NOMO-1 (cell line): ENCODE data around the gene RAB3C.
"Not testable (repeated sequence)": the region's sequence is repeated elsewhere in the genome, so short reads cannot be mapped to it uniquely, and the experiment has no call there.

Source experiments
- DNase-seq, 2 experiments: peaks; one replicate each; lab custom pipeline; 2025; ENCODE audit not compliant: unreplicated experiment in 2 of 2; lab: John Stamatoyannopoulos, UW

RAB3C gene

DNA sequence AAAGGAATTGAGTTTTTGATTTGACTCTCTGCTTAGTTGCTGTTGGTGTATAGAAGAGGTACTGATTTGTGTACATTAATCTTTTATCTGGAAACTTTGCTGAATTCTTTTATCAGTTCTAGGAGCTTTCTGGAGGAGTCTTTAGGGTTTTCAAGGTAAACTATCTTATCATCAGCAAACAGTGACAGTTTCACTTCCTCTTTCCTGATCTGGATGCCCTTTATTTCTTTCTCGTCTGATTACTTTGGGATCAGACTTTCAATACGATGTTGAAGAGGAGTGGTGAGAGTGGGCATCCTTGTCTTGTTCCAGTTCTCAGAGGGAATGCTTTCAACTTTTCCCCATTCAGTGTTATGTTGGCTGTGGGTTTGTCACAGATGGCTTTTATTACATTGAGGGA lies 17.7 kb downstream of the RAB3C start:
- DNase-seq, result peak in 1 of 2 experiments; percentile 44

DNA sequence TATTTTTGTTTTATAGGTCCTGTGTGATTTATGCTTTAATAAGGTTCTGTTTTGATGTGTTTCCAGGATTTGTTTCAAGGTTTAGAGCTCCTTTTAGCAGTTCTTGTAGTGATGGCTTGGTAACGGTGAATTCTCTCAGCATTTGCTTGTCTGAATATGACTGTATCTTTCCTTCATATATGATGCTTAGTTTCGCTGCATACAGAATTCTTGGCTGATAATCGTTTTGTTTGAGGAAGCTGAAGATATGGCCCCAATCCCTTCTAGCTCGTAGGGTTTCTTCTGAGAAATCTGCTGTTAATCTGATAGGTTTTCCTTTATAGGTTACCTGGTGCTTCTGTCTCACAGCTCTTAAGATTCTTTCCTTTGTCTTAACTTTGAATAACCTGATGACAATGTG lies 20.0 kb downstream of the RAB3C start:
- DNase-seq, result not testable (repeated sequence)

DNA sequence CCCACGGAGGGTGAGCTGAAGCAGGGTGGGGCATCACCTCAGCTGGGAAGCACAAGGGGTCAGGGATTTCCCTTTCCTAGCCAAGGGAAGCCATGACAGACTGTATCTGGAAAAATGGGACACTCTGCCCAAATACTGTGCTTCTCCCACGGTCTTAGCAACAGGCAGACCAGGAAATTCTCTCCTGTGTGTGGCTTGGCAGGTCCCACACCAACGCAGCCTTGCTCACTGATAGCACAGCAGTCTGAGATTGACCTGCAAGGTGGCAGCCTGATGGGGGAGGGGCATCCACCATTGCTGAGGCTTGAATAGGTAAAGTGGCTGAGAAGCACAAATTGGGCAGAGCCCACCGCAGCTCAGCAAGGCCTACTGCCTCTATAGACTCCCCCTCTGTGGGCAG lies 23.2 kb downstream of the RAB3C start:
- no peak for DNase-seq

DNA sequence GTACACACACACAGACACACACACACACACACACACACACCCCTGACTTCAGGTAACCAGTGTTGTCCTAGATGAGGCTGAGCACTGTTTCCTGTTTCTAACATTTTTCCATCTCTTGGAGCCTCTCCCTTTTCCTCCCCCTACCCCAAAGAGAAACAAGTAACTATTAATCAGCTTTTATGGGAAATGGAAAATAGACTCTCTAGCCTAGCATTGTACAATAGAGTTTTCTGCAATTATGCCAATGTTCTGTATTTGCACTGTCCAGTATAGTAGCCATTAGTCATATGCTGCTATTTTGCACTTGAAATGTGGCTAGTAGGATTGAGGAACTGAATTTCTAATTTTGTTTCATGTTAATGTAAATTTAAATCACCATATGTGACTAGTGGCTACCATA lies 33.1 kb downstream of the RAB3C start:
- peak in 1 of 2 experiments; percentile 4 for DNase-seq

DNA sequence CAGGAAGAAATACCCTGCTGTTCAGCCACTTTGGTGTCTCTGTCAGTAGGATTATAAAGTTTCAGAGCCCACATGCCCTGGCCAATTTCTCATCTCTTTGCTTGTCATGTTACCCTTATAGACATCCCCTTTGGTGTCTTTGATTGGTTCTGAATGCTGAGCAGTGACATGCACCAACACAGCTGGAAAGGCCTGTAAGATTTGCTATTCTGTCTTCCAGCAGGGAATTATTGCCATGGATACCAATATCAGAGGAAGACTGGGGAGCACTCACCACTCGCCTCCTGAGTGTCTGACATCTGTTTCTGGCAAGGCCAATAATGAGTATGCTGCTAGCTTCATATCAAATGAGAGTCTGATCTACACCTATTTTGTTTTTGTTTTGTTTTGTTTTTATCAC lies 34.4 kb downstream of the RAB3C start:
- no peak for DNase-seq

DNA sequence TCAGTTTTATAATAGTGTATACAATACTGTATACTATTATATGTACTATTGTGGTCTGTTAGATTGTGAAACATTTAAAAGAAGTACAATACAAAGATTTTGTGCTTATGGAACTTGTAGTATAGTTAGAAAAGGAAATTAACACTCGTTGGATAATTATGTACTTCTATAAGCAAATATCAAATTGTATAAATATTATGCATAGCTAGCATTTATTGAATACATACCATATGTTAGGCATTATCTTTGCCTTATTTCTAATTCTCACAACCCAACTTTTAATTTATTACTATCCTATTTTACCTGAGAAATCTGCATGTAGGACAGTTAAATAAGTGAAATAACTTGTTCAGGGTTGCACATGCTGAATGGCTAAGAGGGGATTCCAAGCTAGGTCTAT lies 37.5 kb downstream of the RAB3C start:
- DNase-seq, result no peak

DNA sequence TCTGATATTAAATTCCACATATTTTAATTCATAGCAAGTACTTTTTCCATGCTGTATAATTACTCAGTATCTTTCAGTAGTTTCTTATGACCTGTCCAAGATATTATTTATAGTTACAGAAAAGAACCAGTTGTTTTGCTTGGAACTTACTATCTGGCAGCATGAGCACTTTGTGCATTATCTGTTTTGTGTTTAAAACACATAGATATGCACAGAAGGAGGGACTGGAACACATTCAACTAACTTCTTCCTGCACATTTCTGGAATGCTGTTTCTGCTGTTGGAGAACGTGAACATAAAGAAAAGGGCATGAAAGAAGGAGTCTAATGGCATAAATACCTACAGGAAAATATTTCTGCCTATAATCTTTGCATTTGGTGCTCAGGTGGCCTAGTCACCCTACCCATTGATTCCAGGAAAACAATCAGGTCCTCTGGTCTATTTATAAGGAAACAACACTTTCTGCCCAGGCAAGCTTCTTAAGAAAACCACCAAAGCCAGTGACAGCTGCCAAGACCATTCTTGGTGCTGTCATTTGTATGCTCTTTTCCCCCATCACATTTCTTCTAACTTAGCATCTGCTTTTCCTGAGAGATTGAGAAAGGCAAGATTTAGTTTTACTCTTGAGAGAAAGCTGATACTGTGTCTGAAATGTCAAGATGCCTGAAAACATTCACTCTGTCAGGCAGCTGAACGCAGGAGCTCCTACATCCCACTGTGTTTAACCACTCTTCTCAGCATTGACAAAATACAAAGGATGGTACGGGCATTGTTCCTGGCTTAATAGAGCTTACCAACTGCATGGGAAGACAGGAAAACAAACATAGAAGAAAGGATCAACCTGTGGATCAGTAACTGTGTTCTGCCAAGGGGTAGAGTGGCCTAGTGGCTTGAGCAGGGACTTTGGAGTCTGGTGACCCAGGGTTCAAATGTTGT lies 40.3 kb downstream of the RAB3C start:
- no peak for DNase-seq

DNA sequence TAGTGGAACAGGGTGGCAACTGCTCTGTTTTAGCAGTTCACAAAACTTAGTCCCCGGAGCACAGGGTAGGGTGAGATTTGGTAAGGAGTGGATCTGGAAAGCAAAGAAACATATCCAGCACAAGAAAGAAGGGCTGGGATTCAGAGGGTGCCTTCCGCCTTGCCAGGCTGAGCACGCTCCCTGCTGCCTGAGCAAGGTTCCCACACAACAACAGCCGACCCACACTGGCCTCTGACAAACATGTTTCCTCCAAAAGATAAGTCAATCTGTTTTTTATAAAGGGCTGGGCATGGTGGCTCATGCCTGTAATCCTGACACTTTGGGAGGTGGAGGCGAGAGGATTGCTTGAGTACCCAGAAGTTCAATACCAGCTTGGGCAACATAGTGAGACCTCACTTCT lies 45.8 kb downstream of the RAB3C start:
- DNase-seq, result no peak

DNA sequence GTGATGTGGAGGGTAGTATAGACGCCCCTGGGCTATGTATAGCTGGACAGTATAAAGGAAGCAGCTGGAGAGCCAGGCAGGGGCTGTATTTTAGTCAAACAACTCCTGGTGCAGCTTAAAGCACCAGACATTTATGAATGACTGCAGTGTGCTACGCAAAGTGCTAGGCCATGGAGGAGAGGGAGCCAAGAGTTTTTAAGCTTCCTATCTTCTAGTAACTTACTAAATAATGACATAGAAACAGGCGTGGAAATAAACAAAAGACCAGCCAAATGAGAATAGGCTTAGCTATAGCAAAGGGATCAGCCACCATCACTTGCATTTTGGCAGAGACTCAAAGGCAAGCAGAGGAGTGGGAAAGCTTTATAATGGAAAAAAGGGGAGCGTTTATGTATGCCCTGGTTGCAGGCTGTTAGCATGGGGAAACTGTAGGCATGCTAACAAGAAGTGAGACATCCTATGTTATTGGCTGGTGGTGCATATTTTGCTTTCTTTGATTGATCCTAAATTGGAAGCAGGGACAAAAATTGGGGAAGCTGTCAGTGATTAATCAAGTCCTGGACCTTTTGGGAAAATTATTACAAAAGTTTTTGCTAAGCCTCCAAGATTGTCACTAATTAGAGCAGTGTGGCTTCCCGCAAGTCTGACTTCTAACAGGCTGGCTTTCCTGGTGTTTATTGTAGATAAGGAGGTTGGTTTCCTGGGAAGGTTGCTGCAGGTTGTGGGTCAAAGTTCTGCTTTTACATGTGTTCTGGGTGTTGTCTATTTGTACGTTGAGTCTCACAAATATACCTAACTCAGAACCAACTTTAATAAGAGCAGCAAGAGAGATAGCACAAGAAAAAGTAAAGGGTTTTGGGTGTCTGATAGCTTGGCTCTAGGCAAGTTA lies 46.6 kb downstream of the RAB3C start:
- DNase-seq, result no peak

DNA sequence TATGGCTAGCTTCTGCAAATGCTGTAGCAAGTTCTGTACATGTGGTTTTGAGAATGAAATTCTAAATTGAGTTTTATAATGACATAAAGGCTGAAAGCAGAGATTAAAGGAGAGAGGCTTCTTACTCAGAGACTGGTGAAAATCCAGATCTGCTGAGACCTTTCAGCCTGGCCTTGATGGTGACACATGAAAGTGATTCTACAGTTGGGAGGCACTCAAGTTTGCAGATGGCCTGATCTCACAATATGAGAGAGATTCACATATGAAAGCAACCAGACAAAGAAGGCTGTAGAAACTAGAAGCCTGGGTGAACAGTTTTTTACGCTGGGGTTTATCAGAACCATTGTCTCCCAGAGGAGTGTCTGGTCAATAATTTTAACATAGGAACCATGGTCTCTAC lies 49.0 kb downstream of the RAB3C start:
- DNase-seq, result no peak

DNA sequence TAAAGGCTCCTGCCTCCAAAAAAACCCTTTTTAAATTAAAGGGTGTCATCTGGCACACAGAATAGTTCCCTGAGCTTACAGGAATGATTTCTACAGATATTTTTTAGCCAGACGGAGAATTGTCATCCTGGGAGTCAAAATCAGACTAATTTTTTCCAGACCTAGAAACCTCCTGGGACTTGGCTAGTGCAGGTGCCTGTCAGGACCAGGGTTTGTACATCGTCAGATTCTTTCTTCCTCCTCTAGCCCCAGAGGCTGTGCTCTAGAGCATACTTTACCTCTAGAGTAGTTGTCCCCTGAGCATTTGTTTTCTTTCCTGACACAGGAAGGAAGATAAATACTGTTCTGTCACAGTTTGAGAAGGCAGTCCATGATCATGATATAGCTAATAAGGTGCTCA lies 52.5 kb downstream of the RAB3C start:
- DNase-seq, result no peak

DNA sequence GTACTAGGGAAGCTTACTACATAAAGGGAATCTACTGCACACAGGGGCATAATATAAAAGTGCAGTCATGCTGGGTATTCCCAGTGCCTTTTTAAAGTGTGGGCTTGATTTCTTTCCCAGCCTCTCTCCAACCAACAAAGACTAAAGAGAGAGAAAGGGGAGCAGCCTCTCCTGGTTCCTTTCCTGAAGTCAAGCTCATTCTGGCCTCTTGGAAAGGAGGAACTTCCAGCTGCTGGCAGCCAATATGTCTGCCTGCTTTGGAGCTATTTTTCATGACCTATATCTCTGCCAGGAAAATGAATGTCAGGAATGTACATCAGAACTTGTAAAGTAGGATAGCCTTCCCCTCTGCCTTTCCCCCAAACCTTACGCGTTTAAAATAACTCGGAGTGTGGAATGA lies 57.1 kb downstream of the RAB3C start:
- no peak for DNase-seq

DNA sequence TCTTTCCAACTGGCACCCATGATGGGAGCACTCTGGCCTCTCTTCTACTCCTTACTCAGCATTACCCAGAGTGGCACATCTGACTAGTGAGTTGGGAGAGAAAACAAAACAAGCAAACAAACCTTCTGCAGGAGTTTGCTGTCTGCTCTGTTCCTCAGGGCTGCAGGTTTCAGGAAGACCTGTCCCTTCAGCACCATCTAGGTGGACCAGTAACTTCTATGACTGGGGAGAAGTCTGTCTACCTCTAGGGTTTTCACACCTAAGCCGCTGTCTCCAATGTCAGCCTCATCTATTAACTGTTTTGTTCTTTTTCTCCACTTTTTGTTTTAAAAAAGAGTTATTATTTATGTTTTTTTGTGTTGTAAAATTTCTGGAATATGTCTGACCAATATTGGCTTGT lies 58.7 kb downstream of the RAB3C start:
- DNase-seq, result no peak

DNA sequence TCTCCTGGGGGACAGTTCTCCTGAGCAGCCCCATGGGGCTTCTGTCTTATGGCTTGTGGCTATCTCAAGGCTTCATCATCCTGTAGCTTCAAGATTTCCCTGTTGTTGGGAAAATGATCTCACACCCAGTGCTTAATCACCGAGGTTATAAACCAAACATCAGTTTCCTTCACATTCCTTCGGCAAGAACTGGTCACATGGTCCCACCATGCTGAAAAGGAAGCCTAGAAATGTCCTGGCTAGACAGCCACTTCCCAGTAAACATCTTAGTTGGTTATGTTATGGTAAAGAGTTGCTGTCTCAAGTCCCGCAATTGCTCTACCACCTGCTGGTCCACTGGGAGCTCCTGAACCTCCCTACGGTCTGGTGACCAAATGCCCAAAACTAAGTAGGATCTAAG lies 66.0 kb downstream of the RAB3C start:
- no peak for DNase-seq

DNA sequence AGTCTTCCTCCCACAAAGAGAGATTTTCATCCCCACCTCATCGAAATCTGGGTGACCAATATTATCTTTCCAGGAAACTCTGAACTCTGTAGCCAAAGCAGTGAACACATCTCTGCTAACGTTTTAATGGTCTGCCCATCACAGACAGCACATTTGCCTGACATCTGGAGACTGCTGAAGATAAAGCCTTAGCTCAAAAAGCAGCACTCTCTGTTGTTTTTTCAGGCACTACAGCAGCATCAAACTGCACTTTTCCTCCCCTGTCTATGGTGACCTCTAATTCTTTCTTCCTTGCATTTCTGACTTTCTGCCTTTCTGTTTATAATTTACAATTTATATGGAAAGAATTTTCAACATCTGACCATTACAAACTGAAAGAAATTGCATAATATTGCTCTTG lies 66.8 kb downstream of the RAB3C start:
- DNase-seq, result no peak

DNA sequence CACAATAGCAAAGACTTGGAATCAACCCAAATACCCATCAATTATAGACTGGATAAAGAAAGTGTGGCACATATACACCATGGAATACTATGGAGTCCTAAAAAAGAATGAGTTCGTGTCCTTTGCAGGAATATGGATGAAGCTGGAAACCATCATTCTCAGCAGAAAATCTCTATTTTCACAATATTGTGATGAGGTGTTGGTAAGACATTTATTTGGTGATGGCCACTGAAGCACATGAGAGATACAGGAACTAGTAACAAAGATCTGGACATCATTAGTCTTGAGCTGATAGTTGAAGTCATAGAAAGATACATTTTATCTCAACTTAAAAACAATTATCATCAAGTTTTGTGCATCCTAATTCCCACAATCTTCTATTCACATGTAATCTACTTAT lies 70.6 kb downstream of the RAB3C start:
- DNase-seq, result no peak

DNA sequence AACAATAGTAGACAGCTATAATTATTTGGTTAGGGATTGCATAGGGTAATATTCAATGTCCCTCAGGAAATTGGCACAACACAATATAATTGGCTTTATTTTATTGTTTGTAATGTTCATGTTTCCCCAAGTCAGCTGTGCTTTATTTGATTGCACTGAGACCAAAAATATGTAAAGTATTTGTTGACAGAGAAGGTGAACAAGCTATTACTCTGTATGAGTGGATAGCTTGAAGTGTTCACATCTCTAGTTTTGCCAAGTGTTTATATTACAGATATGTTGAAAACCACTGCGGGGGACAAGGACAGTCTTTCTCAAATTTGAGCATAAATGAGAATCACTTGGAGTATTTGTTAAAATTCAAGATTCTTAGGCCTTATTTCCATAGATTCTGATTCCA lies 83.3 kb downstream of the RAB3C start:
- no peak for DNase-seq

DNA sequence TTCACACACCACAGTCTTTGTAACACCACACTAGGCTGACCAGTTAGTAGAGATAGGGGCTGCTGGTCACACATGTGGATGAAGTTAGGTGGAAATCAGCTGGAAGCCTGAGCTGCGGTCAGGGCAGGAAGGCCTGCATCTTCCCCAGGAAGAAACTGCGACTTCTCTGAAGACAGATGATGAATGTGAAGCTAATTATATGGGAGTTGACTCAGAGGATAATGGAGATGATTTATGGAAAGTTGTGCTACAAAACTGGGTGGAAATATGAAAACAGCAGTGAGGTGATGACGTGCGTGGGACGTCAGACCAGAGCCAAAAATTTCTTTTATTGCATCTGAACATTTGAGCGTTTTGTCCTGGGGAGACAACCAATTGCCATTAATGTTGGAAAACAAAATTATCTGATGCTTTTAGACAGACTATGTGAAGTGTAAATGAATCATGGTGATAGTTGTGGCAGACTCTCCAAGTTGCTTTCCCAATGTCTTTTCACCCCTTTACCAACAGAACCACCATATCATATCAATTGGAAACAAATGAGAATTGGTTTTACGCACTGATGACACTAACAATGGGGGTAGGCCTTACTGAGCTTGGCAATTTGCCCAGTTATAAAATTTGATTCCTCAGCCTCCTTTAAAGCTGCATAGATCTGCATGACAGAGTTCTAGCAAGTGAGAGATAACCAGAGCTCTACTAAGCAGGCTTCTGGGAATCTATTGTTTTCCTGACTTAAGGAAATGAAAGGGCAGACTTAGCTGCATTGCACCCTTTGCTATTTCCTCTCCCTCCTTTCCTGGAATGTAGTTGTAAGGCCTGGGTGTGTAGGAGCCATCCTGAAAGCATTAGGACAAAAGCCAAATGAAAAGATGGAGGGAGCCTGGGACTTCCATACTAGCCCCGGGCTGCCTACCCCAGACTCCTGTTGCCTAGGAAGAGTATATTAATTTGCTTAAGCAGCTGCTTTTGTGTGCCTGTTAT lies 84.0 kb downstream of the RAB3C start:
- no peak for DNase-seq

DNA sequence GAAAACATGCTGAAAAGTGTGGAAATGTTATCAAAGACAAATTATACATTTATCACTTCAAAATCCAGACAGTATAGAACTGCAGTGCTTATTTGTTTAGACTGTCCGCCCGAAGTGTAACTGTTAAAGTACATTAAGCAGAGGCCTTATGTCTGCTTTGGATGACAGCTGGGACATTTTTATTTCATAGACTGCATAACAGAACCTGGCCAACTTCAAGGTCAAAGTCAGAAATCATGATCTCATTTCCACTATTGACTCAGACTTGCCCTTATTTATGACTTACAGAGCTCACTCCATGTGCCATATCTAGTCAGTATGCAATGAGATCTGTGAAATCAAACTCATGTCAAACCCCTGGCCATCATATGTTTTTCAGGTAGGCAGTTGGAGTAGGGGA lies 87.7 kb downstream of the RAB3C start:
- no peak for DNase-seq

DNA sequence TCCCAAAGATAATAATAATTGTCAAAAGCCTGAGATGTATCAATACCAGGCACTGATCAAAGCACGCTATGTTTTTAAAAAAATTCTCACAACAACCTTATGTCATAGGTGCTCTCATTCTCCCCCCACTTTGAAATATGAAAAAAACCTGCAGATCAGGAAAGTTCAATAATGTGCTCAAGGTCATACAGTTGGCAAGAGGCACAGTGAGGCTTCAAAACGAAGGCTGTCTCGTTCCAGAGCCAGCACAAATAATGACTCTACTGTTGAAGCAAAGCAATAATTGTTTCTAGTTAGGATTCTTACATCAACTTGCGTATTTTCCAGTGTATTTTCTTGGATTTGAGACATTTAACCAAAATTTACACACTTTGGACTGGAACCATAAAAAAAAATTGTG lies 88.3 kb downstream of the RAB3C start:
- no peak for DNase-seq

DNA sequence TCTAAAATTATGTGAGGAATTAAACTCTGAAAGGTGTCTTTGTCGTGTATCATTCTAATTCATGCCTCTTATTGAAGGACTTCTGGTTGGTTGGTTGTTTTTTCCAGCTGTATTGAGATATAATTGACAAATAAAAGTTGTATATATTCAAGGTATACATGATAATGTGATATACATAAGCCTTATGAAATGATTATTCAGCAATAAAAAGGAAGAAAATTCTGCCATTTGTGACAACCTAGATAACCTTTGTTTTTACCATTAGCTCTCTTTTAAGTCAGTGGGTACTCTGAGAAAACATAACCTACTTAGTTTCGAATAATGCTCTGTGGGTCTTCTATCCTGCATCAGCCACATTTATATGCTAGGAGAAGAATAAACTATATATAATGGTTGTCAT lies 89.6 kb downstream of the RAB3C start:
- no peak for DNase-seq
